GM21390 (cell line): Measurements from ENCODE around the gene IGFL1.
"Not testable (repeated sequence)": the region's sequence is repeated elsewhere in the genome, so short reads cannot be mapped to it uniquely, and the experiment has no call there.

ENCODE experiments used
- ATAC-seq: cut with Tn5 transposase; IDR thresholded peaks from one replicate; pipeline ENCODE4 v1.9.1; 2021; ENCODE audit not compliant: unreplicated experiment

IGFL1 gene

GRCh38 chr19:46264801-46265200, 35.3 kb downstream of the IGFL1 start:
- not testable (repeated sequence) for ATAC-seq

- no peak for ATAC-seq
These were observed 35.8 kb downstream of the IGFL1 start for GRCh38 chr19:46265217-46265828.

- ATAC-seq, result no peak
These were observed 39.6 kb downstream of the IGFL1 start for GRCh38 chr19:46269101-46269500.

GRCh38 chr19:46270521-46271256, 41.1 kb downstream of the IGFL1 start:
- no peak for ATAC-seq

- ATAC-seq, result no peak
These were observed 42.1 kb downstream of the IGFL1 start for GRCh38 chr19:46271481-46272197.

GRCh38 chr19:46273931-46274330, 44.4 kb downstream of the IGFL1 start:
- not testable (repeated sequence) for ATAC-seq

- no peak for ATAC-seq
These were observed 49.6 kb downstream of the IGFL1 start for GRCh38 chr19:46279177-46279576.
